GM19238 (cell line): Measurements from ENCODE around the gene AHSP.
"Not testable (repeated sequence)": the region's sequence is repeated elsewhere in the genome, so short reads cannot be mapped to it uniquely, and the experiment has no call there.

Experiments used
- DNase-seq: peaks from one replicate; pipeline ENCODE4 v3.0.0; 2011; ENCODE audit warnings: low spot score; ENCODE audit not compliant: insufficient read length

Gene AHSP, protein sequence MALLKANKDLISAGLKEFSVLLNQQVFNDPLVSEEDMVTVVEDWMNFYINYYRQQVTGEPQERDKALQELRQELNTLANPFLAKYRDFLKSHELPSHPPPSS

DNA sequence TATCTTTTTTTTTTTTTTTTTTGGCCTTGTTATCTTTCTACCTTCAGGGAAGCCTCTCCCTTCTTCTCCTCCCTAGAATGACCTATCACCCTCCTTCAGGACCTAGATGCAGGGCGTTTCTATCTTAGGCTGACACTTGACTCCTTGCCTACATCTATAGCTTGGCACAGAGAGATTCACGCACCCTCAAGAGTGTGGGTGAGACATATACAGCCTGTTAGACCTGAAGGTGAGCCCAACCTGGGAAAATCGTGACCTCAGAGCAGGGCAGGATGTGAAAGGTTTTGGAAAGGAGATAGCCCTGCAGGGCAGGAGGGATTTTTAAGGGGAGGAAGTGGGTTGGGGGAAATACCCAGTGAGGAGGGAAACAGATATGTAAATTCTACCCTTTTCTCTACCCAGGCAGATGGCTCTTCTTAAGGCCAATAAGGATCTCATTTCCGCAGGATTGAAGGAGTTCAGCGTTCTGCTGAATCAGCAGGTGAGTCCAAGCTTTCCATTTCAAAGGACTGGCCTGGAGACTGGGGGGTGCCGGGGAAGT is at the start of gene AHSP:
TSS of gene AHSP (plus strand) at position 167 of the 541 bp plus-strand sequence. CDS start at position 407, 240 bp downstream.
- DNase-seq: no peak

DNA sequence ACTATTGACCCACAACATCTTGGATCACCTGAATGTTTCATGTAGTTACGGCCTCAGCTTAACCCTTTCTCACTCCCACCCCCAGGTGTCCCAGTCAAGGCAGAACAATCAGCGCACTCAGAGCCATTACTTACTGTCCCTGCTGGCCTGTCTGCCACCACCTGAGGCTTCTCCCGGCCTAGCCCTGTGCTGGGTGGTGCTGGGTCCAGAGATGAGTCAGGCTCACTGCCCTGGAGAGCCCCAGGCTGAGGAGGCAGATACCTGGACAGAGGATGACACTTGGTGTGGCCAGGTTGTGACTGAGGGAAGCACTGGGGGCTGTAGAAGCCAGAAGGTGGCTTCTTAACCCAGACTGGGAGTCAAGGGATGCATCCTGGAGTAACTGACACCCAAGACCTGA is 48.7 kb upstream of the AHSP start:
- DNase-seq: no peak

DNA sequence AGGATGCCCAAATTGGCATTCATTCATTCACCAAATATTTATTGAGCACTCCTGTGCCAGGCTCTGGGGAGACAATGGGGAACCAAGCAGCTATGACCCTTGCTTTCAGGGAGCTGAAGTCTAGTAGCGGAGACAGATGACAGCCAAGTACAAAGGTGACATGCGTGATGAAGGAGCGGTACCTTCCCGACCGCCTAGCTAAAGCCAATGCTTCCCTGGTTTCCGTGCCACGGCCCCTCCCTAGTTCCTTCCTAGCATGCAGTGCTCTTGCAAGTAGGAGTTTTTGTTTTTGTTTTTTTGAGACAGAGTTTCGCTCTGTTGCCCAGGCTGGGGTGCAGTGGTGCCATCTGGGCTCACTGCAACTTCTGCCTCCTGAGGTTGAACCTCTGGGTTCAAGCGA is 47.9 kb upstream of the AHSP start:
- DNase-seq: no peak

GRCh38 chr16:31480851-31481536 is 46.7 kb upstream of the AHSP start:
- no peak for DNase-seq

- no peak for DNase-seq
Observed at GRCh38 chr16:31483081-31483480, 44.6 kb upstream of the AHSP start, which contains the start of gene SLC5A2. SLC5A2 (plus strand) TSS chr16:31483123; CDS start chr16:31483137, 14 bp downstream.

GRCh38 chr16:31484048-31484447 is 43.7 kb upstream of the AHSP start:
- DNase-seq: not testable (repeated sequence)

- DNase-seq: no peak
Observed at GRCh38 chr16:31484491-31485171, 43.1 kb upstream of the AHSP start.

DNA sequence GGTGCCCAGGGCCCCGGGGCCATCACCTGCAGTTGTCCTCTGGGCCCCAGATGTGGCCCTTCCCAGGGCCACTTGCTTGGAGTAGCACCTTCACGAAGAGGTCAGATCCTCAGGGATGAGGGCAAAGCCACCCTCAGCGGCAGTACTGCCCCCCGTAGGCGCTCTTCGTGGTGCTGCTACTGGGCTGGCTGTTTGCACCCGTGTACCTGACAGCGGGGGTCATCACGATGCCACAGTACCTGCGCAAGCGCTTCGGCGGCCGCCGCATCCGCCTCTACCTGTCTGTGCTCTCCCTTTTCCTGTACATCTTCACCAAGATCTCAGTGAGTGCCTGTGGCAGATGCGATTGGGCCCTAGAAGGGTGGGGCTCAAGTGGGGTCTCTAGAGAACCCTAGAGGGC is 42.1 kb upstream of the AHSP start:
- DNase-seq: no peak

GRCh38 chr16:31486045-31486444 is 41.7 kb upstream of the AHSP start:
- no peak for DNase-seq

- no peak for DNase-seq
Observed at GRCh38 chr16:31487071-31487719, 40.5 kb upstream of the AHSP start.

DNA sequence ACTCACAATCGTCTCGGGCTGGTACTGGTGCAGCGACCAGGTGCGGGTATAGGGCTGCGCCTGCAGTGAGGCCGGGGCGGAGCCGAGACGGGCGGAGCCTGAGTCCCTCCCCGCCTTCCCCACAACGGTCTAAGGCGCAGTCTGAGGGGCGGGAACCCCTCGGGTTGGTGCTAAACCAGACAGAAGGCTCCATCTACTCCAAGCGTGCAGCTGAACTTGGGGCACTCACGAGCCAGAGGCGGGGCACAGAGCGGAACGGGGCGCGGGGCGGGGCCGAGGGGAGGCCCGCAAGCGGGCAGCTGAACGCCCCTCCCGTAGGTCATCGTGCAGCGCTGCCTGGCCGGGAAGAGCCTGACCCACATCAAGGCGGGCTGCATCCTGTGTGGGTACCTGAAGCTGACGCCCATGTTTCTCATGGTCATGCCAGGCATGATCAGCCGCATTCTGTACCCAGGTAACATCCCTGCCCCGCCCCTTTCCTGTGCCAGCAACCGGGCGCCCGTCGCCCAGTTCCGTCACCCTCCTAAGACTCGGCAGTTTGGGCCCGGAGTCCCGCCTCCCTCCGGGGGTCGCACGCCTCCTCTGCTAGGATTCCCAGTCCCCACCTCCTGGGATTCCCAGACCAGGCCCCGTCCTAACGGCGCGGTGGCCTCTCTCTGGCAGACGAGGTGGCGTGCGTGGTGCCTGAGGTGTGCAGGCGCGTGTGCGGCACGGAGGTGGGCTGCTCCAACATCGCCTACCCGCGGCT is 39.8 kb upstream of the AHSP start:
- peak; percentile 76 for DNase-seq

DNA sequence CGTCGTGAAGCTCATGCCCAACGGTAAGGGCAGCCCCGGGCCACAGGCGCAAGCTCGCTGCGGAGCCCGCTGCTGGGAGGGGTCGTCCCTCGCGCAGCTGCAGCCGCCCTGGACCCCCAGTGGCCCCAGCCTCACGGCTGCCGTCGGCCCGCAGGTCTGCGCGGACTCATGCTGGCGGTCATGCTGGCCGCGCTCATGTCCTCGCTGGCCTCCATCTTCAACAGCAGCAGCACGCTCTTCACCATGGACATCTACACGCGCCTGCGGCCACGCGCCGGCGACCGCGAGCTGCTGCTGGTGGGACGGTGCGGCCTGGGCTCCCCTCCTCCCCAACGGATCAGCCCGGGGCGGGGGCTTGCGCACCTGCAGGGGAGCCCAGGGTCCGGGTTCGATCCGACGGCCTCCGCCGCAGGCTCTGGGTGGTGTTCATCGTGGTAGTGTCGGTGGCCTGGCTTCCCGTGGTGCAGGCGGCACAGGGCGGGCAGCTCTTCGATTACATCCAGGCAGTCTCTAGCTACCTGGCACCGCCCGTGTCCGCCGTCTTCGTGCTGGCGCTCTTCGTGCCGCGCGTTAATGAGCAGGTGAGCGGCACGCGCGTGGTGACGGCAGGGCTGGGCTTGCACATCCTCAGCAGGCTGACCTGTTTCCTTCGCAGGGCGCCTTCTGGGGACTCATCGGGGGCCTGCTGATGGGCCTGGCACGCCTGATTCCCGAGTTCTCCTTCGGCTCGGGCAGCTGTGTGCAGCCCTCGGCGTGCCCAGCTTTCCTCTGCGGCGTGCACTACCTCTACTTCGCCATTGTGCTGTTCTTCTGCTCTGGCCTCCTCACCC is 39.0 kb upstream of the AHSP start:
- DNase-seq: no peak

- DNase-seq: no peak
Observed at GRCh38 chr16:31489298-31489564, 38.5 kb upstream of the AHSP start.

- DNase-seq: no peak
Observed at GRCh38 chr16:31489616-31490584, 37.8 kb upstream of the AHSP start.

GRCh38 chr16:31491778-31492418 is 35.8 kb upstream of the AHSP start:
- no peak for DNase-seq

- DNase-seq: no peak
Observed at GRCh38 chr16:31493506-31494125, 34.1 kb upstream of the AHSP start.

GRCh38 chr16:31496670-31497069 is 31.0 kb upstream of the AHSP start:
- no peak for DNase-seq

GRCh38 chr16:31498493-31498892 is 29.2 kb upstream of the AHSP start:
- no peak for DNase-seq
